Gastrocnemius medialis (tissue), 4 donors: Measurements from ENCODE around the gene MDH1. TPM values are rescaled to one million over a fixed set of nuclear protein-coding genes. Genes with fewer than 3 reads are reported as not detected.
"Not testable (repeated sequence)": the region's sequence is repeated elsewhere in the genome, so short reads cannot be mapped to it uniquely, and the experiment has no call there.

Experiments used
- ATAC-seq, 2 donors: fragments of 150-250 bp; one replicate each; pipeline ENCODE4 v1.9.1; 2016
- DNase-seq, 2 donors: peaks; one replicate each; pipeline ENCODE4 v3.0.0-alpha.2; 2019
- H3K27ac ChIP-seq, 4 donors: fragments of 200-600 bp; sonication (generic); 1 replicate in 1 of 4; 2 replicates in 3 of 4; pipeline ENCODE4 v1.5.1; 2016 to 2018; ENCODE audit warnings: mild to moderate bottlenecking in 2 of 4, moderate library complexity in 1 of 4
- H3K27me3 ChIP-seq, 3 donors: fragments of 200-600 bp; sonication (generic) in 2 of 3; 1 replicate in 1 of 3; 2 replicates in 2 of 3; pipeline versions ENCODE4 v1.5.1 to v1.6.0; 2016 to 2019; ENCODE audit warnings: mild to moderate bottlenecking in 1 of 3, moderate library complexity in 1 of 3
- H3K36me3 ChIP-seq, 2 donors: fragments of 200-600 bp; sonication (generic) in 1 of 2; one replicate each; pipeline ENCODE4 v1.5.1; 2017 to 2018
- H3K4me1 ChIP-seq, 2 donors: fragments of 200-600 bp; sonication (generic) in 1 of 2; one replicate each; pipeline ENCODE4 v1.5.1; 2016 to 2017; ENCODE audit warnings: mild to moderate bottlenecking in 2 of 2
- H3K4me3 ChIP-seq, 4 donors: fragments of 200-600 bp; sonication (generic) in 3 of 4; 1 replicate in 1 of 4; 2 replicates in 3 of 4; pipeline ENCODE4 v1.5.1; 2016 to 2019; ENCODE audit warnings: mild to moderate bottlenecking in 2 of 4
- H3K9me3 ChIP-seq, 3 donors: fragments of 200-600 bp; sonication (generic) in 2 of 3; 1 replicate in 1 of 3; 2 replicates in 2 of 3; pipeline ENCODE4 v1.5.1; 2016 to 2019
- CTCF ChIP-seq, 5 experiments: fragments of 450-650 bp in 3 of 5; fragments of 200-600 bp in 2 of 5; sonication (generic) in 2 of 5; IDR thresholded peaks in 4 of 5; conservative IDR thresholded peaks in 1 of 5; 1 replicate in 4 of 5; 2 replicates in 1 of 5; pipeline ENCODE4 v1.5.1; 2016 to 2019; ENCODE audit warnings: antibody characterized with exemption in 5 of 5, mild to moderate bottlenecking in 3 of 5, moderate library complexity in 3 of 5
- POLR2A ChIP-seq, 2 donors: fragments of 450-650 bp; IDR thresholded peaks; one replicate each; pipeline ENCODE4 v1.6.1; 2017; ENCODE audit warnings: antibody characterized with exemption in 2 of 2, mild to moderate bottlenecking in 2 of 2, moderate library complexity in 2 of 2
- in situ Hi-C, 4 donors: fragments of 200-750 bp; cut with MboI; loops; one replicate each; pipeline versions ENCODE4 v1.15.0 to v1.8.0; 2017; ENCODE audit warnings: low sequenced_read_pairs in 4 of 4
- intact Hi-C: fragments of 100-400 bp; cut with DNase I; formaldehyde crosslinking; loops from one replicate; pipeline ENCODE4 v1.15.1; 2023; ENCODE audit warnings: low total_unique reads
- total RNA-seq, 4 donors: library from RNA; depleted of rRNA; stranded (reverse); fragments of >200 nt; gene quantifications; one replicate each; pipeline versions ENCODE4 v1.1.0 to v1.2.3, GENCODE V29; 2016

MDH1 gene
- total RNA-seq, 4 donors from 2014 or later = 133 to 241 (median 194) TPM

DNA sequence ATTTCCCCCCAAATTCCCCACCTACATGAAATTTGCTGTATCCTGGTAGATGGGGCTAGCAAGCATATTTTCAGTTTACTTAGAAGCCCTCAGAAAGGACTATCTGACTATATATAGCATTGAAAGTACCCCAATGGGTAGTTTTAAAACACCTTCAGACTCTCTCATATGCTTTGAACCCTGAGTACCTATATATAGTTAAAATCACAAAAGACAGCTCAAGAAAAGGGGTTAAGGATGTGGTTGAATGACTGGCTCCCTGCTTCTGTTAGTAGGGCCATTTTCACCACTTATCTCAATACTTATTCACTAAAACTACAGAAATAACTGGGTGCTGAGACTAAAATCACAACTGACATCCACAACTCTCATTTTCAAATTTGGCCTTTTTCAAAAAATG is 19.0 kb upstream of the MDH1 start:
- ATAC-seq = no peak
- TF ChIP-seq CTCF (IDR thresholded peaks at IDR 0.05 in 4 of 5, conservative IDR thresholded peaks at IDR 0.05 in 1 of 5) (no peak), POLR2A (IDR thresholded peaks at IDR 0.05) (no peak)
- no peaks in the 10 kb centered on the region for H3K4me1 ChIP-seq

DNA sequence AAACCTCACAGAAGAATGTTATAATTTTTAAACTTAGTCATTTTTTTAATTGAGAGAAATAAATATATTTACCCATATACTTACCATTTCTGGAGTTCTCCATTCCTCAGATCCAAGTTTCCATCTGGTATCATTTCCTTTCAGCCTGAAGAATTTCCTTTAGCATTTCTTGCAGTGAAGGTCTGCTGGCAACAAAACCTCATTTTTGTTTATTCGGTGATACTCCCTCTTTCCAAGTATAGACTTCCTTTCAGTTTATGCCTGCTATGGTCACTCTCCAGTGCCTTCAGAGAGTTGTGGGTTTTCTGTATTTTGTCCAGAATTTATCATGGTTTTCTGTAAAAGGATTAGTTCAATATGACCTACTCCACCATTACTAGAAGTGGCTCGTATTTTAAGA is 17.5 kb upstream of the MDH1 start:
- ATAC-seq (no peak), DNase-seq (no peak)
- no peaks in the 10 kb centered on the region for H3K27me3 ChIP-seq
- no peak overlapping the region for H3K4me3 ChIP-seq
- intact Hi-C loops = no loop called here
- no peaks in the 10 kb centered on the region for H3K4me1 ChIP-seq
- no peaks in the 10 kb centered on the region for H3K36me3 ChIP-seq
- TF ChIP-seq POLR2A (IDR thresholded peaks at IDR 0.05) = no peak
- TF ChIP-seq CTCF (IDR thresholded peaks at IDR 0.05 in 4 of 5, conservative IDR thresholded peaks at IDR 0.05 in 1 of 5) = no peak
- in situ Hi-C loops = no loop called here
- H3K9me3 ChIP-seq = no peaks in the 10 kb centered on the region
- H3K27ac ChIP-seq = no peak overlapping the region

More for the DNA sequence above, 19.0 kb upstream of the MDH1 start:
- no peaks in the 10 kb centered on the region for H3K9me3 ChIP-seq
- no peaks in the 10 kb centered on the region for H3K36me3 ChIP-seq
- DNase-seq = no peak
- in situ Hi-C loops (no loop called here), intact Hi-C loops (no loop called here)
- H3K27ac ChIP-seq = no peak overlapping the region
- no peak overlapping the region for H3K4me3 ChIP-seq
- H3K27me3 ChIP-seq = no peaks in the 10 kb centered on the region

GRCh38 chr2:63572001-63572400 is 16.8 kb upstream of the MDH1 start:
- no peak for TF ChIP-seq CTCF (IDR thresholded peaks at IDR 0.05 in 4 of 5, conservative IDR thresholded peaks at IDR 0.05 in 1 of 5)
- no peak for TF ChIP-seq POLR2A (IDR thresholded peaks at IDR 0.05)
- in situ Hi-C loops = no loop called here

GRCh38 chr2:63573026-63573425 is 15.7 kb upstream of the MDH1 start:
- H3K27me3 ChIP-seq, DNase-seq, H3K36me3 ChIP-seq, intact Hi-C loops, H3K9me3 ChIP-seq, H3K27ac ChIP-seq, H3K4me3 ChIP-seq, H3K4me1 ChIP-seq, ATAC-seq, in situ Hi-C loops: not testable (repeated sequence)

More at GRCh38 chr2:63572001-63572400, 16.8 kb upstream of the MDH1 start:
- intact Hi-C loops = no loop called here
- no peak for ATAC-seq
- Histone ChIP-seq H3K4me1 (no peaks in the 10 kb centered on the region), H3K27ac (no peak overlapping the region), H3K9me3 (no peaks in the 10 kb centered on the region), H3K36me3 (no peaks in the 10 kb centered on the region), H3K27me3 (no peaks in the 10 kb centered on the region), H3K4me3 (no peak overlapping the region)
- DNase-seq = no peak

- DNase-seq, H3K4me1 ChIP-seq, H3K27me3 ChIP-seq, intact Hi-C loops, H3K36me3 ChIP-seq, H3K4me3 ChIP-seq, in situ Hi-C loops, ATAC-seq, H3K27ac ChIP-seq, H3K9me3 ChIP-seq: not testable (repeated sequence)
Measured at GRCh38 chr2:63573726-63574345, 14.9 kb upstream of the MDH1 start.

DNA sequence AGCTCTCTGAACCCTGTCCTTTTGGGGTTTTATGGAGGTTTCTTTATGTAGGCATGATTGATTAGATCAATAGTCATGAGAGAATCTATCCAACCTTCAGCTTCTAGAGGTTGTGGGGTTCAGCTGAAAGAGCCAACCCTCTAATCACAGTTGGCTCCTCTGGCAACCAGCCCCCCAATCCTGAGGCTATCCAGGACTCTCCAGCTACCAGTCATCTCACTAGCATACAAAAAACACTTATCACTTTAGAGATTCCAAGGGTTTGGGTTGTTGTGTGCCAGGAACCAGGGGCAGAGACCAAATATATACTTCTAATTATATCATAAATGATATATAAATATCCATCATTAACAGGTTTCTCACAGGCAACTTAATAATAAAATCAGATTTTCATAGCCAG is 12.2 kb upstream of the MDH1 start:
- Histone ChIP-seq H3K36me3 (no peaks in the 10 kb centered on the region), H3K9me3 (no peaks in the 10 kb centered on the region), H3K27me3 (no peaks in the 10 kb centered on the region), H3K27ac (no peak overlapping the region), H3K4me1 (peaks cover 4 to 7% of the 10 kb centered on the region in 2 donors), H3K4me3 (no peak overlapping the region)
- ATAC-seq (no peak), DNase-seq (no peak)
- in situ Hi-C loops (loop anchor here in 1 of 4 donors (25.0 kb wide), 1 partner anchor 311 kb away; no protein-coding TSS in a partner anchor), intact Hi-C loops (no loop called here)
- TF ChIP-seq POLR2A (IDR thresholded peaks at IDR 0.05) = no peak
- no peak for TF ChIP-seq CTCF (IDR thresholded peaks at IDR 0.05 in 4 of 5, conservative IDR thresholded peaks at IDR 0.05 in 1 of 5)
